GM19452 (cell line): ENCODE measurements around the gene DMRTB1.

Source experiments
- ATAC-seq: cut with Tn5 transposase; IDR thresholded peaks from one replicate; pipeline ENCODE4 v1.9.1; 2021; ENCODE audit not compliant: unreplicated experiment

DMRTB1 gene

DNA sequence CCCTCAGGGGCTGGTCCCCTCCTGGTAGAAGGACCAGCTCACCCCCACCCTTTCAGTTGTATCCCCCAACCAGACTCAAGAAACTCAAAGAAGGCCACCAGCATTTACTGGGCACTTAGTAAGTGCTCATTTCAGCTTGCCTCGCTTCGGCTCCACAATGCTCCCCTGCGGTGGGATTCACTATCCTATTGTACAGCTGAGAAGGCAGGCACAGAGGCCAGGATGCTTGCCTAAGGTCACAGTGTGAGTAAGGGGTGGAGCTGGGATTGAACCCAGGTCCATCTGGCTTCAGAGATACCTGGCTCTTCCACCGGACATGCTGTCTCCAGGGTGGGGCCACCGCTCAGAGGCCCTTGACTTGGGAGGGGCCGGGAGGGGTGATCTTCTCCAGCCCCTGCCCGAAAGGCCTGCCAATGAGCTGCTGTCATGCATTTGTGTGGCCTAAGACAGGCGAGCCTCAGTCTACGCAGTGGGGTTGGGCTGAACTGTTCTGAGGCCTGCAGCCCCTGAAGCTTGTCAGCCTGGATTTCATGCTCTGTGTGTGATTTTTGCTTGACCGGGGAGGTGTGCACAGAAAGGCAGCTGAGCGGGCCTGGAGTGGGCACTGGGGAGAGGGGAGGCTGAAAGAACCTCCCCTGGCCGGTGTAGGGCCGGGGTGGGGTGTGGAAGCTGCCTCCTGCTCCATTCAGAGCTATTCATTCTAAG is 48.1 kb downstream of the DMRTB1 start:
- ATAC-seq = no peak

DNA sequence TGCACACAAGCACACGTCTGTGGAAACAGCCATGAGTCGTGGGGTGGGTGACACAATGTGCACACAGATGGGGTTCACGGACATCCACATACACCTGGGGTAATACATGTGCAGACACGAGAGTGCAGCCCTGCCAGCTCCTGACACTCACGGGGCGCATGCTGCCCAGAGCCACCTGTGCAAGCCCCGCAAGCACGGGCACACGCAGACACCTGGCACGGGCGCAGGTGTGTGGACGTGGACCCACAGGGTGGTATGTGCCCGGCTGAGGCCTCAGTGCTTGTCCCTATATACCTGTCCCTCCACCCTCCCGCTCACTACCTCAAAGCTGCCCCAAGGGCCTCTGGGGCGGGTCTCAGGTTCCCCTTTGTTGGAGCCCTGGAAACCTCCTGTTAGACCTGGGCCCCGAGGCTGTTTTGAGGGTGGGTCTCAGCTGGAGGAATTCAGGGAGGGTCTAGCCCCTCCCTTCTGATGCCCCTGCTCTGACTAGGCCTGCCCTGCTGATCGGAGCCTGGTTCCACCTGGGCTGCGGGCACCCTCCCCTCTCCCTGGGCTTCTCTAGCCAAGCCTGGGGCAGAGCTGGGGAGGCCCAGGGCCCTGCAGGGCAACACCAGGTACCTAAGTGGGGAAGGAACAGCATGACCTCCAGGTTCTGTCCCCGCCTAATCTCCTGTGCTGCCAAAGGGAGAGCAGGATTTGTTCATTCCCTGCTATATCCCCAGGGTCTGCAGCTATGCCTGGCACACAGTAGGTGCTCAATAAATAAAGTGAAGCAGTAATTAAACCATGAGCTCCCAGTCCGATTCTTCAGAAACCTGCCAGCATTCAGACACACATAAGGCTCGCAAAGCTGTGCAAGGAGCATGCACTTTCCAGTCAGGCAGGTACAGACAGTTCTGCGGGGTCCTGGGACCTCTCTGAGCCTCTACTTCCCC is 49.1 kb downstream of the DMRTB1 start:
- ATAC-seq = no peak

DNA sequence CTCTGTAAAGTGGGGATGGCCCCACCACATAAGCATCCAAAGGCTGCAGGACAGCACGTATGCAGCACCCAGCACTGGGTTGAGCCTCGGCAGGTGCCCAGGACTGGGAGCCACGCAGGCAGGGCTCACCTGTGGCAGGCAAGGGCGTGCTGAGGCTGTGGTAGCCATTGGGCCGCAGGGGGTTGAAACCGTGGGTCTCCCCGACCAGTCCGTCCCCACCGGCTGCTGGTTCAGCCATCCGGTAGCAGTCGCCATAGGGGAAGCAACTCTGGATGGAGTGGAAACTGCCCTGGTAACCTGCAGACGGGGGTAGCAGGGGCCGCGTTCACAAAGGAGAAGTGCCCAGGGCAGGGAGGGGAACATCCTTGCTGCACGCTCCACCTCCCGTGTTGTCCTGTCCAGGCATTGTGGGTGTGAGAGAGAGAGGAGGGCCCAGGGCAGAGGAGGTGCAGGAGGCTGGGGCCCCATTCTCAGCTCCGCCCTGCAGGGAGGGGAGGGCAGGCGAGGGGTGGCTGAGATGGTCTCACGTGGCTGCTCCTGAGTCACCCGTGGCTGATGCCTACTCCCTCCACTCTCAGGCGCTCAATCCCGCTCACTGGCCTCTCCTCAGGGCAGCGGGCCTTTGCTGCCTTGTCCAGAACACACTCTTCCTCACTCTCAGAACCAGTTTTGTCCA is 49.9 kb downstream of the DMRTB1 start:
- ATAC-seq = no peak

DNA sequence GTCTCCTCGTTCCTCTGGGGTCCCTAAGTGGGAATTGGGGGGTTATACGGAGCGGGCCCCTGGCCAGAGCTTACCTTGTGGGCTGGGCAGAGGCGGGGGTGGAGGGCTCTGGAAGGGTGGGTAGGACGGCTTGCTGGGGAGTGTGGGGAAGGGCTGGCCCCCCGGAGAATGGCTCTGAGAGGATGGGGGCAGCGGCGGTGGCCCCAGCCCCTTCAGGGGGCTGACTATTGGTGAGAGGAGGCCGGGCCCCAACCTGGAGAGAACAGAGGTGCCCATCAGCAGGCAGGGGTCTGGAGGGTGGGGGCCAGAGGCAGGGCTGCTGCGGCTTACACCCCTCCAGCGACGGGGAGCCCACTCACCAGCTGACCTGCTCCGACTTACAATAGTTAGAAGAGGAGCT is 50.6 kb downstream of the DMRTB1 start:
- no peak for ATAC-seq

DNA sequence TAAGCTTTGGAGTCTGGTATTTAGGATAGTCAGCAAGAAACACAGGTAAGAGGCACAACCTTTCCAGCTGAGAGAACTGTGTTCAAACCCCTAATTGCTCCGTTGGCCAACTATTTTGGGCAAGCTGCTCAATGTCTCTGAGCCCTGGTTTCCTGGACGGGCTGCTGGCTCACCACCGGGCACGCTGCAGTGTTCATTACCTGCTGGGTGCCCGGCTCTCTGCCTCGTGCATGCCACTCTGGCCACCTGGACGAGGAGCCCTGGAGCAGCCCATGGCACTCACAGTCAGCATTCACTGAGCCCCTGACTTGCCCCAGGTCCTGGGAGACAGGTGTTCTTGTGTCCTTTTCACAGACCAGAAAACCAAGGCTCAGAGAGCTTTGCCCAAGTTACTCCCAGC is 51.0 kb downstream of the DMRTB1 start:
- ATAC-seq = no peak

DNA sequence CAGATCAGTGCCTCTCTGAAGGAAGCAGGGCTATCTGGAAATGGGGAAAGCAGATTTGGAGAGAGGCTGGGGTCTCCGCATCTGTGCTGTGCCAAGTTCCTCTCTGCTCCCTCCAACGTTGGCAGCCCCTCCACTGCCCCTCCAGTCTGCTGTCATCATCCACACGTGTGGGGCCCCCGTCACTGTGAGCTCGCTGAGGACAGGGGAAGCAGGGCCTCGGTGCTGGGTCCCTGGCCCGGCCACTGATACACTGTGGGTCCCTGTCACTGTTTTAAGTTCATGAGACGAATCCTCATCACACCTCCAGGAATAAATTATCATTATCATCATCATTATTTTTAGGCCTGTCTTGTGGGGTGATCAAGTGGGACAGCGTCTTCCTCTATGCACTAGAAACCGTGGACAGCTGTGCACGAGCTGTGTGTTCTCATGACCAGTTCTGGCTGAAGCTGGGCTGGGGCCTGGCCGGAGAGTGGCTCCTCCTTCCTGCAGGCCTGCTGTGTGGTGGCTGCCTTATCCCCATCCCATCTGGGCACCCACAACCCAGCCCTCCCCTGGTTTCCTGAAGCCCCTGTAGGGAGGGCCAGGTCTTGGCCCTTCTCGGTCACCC is 52.2 kb downstream of the DMRTB1 start:
- ATAC-seq = no peak

DNA sequence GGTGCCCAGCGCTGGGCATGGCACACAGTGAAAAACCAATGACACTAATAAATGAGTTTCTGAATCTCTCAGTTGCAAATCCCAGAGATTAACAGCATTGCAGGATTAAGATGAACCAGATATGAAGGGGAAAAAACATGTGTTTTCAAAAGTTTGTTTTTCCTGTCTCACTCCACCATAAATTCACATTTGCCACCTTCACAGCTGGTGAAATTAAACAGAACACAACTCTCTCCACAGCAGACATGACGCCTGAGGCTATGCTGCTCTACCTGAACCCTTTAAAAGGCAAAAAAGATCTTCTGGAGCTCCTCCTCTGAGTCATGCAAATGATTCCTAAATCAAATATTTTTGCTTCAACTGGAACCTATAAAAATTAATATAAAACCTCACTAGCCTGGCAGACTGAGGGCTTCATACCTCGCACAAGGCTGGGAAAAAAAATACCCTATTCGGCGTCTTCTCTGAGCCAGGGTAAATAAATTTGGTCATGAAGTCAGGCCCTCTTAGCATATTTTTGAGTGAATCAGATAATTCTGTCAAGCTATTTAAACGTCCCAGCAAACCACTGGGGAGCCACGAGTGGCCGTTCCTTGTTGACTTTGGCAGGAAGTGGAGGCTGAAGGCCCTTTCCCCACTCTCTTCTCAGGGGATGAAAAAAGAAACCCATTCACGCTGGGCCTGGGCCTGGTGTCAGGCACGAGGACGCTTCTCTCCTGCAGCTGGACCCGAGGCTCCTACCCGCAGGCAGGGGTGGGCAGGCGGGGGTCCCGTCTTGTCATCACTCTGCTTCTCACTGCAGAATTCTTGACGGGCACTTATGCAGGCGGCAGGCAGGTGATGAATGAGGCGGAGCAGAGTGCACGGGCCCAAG is 53.0 kb downstream of the DMRTB1 start:
- ATAC-seq = no peak

DNA sequence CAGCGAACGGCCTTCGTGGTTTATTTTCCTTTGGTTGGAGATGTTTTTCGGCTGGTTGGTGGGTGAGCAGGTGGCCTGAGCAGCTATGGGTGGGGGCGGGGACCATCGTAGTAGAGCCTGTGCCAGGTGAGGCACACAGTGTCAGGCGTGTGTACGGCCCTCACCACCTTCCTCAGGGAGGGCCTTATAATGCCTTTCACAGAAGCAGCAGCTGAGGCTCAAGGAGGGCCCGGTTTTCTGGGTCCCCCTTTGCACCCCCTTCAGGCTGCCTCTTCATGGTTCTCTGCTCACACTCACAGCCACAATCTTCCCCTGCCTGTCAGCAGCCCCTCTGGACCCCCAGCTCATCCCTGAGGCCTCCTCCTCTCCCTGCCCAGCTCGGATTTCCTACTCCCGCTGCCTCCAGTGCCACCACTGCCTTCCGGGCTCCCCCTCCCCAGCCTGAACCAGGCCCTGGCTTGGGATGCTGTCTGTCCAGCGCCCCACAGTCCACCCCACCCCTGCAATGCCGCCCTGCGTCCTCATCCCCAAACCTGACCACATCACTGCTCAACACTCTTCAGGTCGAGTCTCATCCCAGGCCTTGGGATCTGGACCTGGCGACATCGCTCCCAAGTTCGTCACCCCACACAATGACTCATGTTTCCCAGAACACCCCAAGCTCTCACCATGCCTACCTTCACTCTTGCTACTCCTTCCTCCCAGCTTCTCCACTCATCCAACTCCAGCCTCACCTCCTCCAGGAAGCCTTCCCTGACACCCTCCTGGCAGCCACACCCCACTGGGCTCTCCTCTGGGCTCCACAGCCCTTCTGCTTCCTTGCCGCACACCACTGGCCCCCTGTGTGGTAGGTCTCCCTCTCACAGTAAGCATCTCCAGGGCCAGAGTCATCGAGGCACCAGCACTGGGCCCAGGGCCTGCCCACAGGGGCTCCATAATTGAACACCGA is 53.9 kb downstream of the DMRTB1 start:
- ATAC-seq = no peak

DNA sequence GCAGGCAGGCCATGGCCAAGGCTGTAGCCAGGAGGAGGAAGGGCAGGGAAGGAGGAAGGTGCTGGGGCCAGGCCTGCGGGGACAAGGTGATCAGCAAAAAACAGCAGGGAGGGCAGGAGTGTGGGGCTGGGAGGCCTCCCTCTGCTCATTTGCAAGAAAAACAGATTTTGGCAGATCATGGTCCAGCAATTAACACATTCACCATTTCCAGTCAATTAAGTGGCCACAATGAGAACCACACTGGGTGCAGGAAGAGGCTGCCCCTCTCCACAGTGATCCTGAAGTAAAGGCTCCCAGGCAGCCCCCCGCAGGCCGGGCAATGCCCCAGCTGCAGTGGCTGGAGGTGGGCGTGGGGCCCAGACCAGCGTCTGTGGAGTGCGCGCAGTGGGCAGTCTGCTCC is 54.6 kb downstream of the DMRTB1 start:
- no peak for ATAC-seq

DNA sequence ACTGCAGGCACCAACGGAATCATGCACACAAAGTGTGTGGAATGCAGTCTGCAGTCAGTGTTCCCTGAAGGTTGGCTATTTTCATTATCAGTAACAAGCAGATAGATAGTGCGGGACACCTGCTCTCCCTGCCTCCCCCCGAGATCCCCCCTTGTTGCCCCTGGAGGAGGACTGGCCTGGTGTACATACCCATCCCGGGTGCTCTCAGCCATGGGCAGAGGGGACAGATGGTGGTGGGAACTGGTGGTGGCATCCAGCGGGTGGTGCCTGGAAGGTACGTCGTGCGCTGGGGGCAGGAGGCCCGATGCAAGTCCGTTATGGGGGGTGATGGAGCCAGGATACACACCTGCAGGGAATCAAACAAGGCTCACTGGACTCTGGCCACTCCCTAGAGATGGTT is 55.2 kb downstream of the DMRTB1 start:
- no peak for ATAC-seq

DNA sequence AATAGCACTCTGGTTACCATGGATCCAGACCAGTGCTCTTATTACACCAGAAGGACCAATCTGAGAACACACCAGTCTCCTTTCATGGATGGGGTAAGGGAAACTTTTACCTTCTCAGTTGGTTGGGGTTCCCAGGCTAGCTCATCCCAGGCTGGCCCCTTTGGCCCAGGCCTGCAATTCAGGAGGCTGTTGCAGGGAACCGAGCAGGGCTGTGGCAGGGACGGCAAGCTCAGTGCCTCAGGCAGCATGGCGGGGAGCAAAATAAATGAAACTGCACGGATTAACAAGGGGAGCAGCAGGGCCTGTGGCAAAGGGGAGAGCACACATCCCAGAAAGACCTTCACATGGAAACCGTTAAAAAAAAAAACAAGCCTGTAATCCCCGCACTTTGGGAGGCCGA is 57.0 kb downstream of the DMRTB1 start:
- ATAC-seq = no peak
